M059J (cell line): ENCODE measurements around the gene ZNF630. TPM values are rescaled to one million over a fixed set of nuclear protein-coding genes. Genes with fewer than 3 reads are reported as not detected.
"Not testable (repeated sequence)": the region's sequence is repeated elsewhere in the genome, so short reads cannot be mapped to it uniquely, and the experiment has no call there.

Experiments
- DNase-seq: peaks from one replicate; pipeline ENCODE4 v3.0.0-alpha.2; 2012; ENCODE audit warnings: low read depth
- total RNA-seq: library from RNA; depleted of rRNA; stranded (reverse); fragments of >200 nt; shearing (Covaris generic); gene quantifications from 2 replicates; pipeline ENCODE4 v1.2.3, GENCODE V29; 2014; rRNA removed

ZNF630 gene
- 3.0 and 3.2 TPM in 2 replicates for total RNA-seq

DNA sequence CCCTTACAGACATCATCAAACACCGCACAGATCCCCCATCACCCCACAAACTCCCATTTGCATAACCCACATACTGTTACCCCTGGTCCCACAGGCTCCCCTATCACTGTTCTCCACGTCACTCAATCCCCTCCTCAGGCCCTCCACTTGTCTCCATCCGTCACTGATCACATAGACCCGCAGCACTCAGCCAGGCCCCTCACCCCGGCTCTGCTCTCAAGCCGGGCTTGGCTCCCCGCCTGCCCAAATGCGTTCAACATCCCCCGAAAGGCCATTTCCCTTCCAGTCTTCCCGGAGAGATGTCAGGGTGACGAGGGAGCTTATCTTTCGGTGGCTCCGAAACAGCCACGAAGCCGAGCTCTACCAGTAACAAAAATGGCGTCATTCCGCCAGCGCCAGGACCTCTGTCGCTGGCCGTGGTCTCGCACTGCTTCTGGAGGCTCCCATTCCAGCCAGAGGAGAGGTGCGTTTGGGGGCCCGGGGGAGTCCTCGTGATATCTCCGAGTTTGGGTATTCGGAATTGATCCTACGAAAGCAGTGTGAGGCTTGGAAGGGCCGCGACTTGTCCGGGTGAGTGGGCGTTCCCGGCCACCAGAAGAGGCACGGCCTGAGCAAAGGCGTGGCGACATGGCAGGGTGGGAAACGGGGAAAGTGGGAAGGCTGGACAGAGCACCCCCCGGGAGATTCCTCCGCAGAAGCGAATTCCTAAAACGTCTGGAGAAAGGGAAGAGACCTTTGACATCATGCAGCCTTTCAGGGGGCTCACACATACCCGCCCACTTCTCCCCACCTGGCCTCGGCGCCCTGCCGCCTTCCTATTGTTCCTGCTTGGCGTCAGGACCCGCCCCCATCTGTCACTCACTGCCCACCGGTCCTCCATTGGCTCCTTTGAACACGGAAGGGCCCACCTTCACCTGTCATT lies at the start of gene ZNF630:
Gene ZNF630, minus strand, starts transcription at position 577 of the 922 bp plus-strand sequence. CDS start 4,754 bp downstream, outside the sequence.
- peak; percentile 75 for DNase-seq

DNA sequence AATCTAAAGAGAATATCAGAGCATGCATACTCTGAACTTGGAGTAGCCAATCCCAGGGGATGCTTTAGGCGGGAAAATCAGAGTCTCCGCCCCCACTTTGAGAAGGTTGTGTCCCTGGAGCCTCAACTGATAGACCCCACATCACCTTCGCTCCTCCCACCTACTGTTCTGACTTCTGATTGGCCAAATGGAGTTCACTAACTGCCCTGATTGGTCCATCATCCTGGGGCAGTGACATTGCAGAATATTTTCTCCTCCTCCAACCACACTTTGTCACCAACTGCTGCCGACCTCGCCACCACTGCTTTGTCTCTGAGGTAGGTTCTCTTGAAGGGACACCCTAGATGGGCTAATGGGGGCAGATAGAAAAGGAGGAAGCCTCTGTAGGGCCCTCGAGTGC lies 36.3 kb upstream of the ZNF630 start:
- DNase-seq = peak; percentile 13

DNA sequence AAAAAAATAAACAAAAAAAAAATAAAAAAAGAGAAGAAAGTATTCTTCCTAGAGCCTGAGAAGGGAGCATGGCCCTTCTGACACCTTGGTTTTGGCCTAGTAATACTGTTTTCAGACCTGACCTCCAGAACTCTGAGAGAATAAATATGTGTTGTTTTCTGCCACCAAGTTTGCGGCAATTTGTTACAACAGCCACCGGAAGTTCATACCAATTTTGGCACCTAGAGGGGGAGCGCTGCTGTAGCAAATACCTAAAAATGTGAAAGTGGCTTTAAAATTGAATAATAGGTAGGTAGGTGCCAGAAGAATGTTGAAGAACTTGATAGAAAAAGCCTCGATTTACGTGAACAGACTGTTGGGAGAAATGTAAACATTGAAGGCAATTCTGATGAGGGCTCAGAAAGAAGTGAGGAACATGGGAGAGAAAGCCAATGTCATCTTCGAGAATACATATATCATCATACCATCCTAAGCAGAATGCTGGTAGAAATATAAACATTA lies 31.5 kb upstream of the ZNF630 start:
- DNase-seq = no peak

DNA sequence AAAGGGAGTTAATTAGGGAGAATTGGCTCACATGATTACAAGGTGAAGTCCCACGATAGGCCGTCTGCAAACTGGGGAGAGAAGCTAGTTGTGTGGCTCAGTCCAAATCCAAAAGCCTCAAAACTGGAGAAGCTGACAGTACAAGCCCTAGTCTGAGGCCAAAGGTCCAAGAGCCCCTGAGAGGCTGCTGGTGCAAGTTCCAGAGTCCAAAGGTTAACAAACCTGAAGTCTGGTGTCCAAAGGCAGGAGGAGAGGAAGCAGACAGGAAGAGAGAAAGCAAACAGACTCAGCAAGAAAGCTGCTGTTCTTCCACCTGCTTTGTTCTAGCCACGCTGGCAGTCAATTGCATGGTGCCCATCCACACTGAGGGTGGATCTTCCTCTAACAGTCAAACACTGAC lies 30.0 kb upstream of the ZNF630 start:
- DNase-seq = no peak

DNA sequence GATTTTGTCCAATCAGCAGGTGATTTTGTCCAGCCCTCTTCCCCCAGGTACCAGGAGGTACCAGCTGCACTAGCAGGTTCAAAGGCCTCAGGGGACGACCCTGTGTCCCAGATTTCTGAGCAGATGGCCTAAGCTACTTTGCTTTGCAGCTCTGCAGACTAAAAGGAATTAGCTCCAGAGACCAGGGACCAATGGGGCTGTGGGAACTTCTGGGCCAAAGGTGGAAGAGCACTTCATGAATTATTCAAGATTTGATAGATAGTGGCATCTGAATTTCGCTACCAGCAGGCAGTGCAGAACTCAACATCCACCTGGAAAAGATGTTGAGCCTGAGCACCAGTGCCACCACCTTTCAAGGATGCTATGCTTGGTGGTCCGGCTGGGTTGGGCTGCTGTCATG lies 21.1 kb upstream of the ZNF630 start:
- not testable (repeated sequence) for DNase-seq

DNA sequence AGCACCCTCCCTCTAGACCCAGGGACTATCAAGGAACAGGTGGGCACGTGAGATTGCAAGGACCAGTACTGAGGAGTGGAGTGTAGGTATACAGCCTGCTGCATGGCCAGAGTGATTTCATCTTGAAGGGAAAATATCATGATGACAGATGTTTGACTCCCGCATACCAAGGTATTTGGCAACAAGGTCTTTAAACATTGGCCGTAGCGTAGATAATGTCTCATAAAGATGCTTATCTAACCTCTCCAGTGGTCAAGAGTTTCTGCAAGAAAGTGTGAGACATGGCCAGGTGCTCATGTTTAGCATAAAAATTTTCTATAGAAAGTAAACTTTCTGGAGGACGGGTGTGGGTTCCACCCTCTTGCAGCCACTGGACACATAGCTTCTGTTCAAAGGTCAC lies 18.7 kb upstream of the ZNF630 start:
- DNase-seq = peak; percentile 35

DNA sequence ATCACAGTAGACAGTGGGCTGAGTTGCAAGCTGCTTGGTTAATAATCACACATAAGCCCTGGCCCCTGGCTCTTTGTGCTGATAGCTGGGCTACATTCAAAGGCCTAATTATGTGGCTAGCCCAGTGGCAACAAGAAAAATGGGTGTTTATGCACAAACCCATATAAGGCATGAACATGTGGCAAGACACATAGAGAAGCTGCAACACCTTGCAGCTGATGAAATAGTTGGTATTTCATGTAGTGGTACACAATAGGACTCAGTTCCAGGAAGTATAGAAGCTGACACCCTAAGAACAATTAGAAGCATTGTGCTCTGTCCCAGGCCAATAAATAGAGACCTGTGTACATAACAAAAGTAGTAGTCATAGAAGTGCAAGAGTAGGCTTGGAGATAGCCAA lies 14.6 kb upstream of the ZNF630 start:
- DNase-seq = no peak

DNA sequence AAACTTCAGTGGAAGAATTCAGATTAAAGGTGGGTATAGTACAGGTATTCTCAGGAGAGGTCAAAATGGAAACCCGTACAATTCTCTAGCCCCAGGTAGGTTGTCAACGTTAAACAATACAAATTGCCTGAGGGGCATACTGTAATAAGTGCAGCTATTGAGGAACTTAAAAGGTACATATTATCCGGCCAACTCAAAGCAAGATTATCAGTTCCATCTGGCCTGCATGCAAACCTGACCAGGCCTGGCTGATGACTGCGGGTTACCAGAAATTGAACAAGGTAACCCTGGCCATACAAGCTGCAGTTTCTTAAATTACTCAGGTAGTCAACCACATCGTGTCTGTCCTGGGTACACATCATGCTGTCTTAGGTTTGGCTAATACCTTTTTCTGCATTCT lies 12.3 kb upstream of the ZNF630 start:
- DNase-seq = no peak

DNA sequence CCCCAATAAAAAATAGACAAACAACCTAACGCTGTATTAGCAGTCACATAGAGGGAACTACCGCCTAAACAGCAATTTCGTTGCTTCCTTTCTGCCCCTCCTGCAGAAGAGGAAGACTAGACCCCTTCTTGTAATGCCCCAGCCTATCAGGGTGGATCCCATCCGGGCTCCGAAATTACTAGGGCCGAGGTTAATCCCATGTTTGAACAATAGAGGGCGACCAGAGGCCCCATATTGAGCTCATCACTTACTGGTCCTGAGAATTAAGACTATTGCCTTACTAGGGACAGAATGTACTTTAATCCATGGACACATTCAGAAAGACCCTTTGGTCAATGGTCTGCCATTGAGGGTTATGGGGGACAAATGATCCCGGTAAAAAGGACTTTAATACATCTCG lies 11.8 kb upstream of the ZNF630 start:
- DNase-seq = peak; percentile 53

DNA sequence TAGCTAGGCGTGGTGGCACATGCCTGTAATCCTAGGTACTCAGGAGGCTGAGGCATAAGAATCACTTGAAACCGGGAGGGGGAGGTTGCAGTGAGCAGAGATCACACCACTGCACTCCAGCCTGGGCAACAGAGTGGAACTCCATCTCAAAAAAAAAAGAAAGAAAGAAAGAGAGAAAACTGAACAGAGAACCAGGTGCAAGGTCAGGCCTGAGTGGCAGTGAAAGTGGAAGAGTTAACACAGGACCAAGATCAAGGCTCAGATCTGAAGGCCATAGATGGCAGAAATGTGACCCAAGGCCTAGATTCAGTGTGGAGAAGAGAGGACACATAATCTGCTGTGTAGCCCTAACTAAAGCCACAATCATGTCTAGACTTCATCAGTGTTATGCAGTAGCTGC lies 4.9 kb upstream of the ZNF630 start:
- no peak for DNase-seq

DNA sequence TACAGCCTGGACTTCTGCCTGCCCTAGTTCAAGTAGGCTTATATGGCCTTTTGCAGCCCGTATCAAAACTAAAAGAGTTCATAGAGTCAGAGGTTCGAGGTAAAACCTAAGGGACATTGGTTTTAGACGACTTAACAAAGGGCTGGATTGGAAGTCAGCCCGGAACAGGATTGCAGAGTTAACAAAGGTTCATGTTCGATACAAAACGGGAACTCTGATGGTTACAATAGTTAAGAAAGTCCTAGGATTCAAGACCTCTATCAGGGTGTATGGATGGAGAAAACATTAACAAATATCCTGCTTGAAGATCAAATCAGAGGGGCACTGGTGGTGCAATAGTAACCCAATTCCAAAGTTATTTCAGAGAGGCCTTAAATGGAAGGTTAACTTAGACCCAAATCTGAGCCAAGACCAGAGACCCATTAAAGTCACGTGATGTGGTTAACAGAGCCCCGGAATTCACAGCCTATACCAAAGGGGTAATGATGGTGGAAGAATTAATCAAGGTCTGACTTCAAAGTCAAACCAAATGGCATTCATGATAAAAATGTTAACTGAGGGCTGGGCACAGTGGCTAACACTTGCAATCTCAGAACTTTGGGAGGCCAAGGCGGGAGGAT lies 656 bp upstream of the ZNF630 start:
- no peak for DNase-seq

DNA sequence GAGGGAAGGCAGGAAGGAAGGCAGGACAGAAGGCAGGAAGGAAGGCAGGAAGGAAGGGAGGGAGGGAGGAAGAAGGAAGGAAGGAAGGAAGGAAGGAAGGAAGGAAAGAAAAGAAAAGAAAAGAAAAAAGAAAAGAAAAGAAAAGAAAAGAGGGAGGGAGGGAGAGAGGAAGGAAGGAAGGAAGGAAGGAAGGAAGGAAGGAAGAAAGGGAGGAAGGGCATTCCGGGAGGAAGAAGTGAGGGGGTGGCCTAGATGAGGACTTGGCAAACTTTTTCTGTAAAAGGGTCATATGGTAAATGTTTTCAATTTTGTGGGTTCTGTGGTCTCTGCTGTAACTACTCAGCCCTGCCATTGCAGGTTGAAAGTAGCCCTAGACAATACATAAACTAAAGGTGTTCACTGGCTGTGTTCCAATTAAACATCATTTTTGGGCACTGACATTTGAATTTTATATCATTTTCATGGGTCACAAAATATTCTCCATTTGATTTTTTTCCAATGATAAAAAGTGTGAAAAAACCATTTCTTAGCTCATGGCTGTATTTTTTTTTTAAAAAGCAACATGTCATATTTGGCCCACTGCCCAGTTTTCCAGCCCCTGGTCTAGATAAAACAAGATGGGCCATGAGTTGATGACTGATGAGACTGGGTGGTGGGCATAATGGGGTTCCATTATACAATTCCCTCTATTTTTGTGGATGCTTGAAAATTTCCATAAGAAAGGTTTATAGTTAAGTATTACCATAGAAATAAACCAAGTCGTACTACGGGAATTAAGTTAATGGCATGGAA lies 3.1 kb downstream of the ZNF630 start:
- peak; percentile 7 for DNase-seq

DNA sequence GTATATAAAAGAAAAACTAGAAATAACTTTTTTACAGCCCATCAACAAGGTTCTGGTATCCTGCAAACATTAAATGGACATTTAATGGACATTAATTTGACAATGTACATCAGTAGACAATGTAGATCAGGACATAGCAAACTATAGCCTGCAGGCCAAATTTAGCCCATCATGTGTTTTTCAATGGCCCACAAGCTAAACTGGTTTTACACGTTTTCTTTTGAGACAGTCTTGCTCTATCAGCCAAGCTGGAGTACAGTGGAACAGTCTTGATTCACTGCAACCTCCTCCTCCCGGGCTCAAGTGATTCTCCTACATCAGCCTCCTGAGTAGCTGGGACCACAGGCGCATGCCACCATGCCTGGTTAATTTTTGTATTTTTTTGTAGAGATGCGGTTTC lies 7.2 kb downstream of the ZNF630 start:
- DNase-seq = no peak

DNA sequence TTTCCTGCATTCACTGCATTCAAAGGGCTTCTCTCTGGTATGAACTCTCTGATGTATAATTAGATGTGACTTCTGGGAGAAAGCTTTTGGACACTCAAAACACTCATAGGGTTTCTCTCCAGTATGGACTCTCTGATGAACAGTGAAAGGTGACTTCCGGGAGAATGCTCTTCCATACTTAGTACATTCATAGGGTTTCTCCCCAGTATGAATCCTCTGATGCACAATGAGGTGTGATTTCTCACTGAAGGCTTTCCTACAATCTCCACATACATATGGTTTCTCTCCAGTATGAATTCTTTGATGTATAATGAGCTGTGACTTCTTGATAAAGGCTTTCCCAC lies 12.2 kb downstream of the ZNF630 start:
- no peak for DNase-seq

DNA sequence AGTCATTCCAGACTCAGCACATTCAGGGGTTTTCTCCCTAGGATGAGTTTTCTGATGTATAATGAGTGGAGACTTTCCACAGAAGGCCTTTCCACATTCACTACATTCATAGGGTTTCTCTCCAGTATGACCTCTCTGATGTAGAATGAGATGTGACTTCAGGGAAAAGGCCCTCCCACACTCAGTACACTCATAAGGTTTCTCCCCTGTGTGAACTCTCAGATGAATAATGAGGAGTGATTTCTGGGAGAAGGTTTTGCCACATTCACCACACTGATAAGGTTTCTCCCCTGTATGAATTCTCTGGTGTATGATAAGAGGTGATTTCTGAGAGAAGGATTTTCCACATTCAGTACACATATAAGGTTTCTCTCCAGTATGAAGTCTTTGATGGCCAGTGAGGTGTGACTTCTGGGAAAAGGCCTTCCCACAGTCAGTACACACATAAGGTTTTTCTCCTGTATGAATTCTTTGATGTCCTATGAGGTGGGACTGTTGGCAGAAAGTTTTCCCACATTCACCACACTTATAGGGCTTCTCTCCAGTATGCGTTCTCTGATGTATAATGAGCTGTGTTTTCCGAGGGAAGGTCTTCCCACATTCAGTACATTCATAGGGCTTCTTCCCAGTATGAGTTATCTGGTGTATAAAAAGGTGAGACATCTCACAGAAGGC lies 12.7 kb downstream of the ZNF630 start:
- no peak for DNase-seq

DNA sequence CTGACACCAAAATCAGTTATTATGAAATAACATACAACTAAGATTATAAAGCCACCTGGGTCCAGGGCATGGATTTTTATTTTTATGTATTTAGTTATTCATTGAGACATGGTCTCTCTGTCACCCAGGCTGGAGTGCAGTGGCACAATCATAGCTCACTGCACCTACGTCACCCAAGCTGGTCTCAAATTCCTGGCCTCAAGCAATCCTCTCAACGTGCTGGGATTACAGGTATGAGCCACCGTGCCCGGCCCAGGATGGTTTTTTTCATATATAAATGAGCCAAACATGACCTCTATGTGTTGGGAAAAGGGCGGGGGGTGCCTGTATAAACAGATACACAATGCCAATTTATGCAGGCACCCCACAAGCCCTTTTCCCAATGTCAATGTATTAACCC lies 24.6 kb downstream of the ZNF630 start:
- no peak for DNase-seq

DNA sequence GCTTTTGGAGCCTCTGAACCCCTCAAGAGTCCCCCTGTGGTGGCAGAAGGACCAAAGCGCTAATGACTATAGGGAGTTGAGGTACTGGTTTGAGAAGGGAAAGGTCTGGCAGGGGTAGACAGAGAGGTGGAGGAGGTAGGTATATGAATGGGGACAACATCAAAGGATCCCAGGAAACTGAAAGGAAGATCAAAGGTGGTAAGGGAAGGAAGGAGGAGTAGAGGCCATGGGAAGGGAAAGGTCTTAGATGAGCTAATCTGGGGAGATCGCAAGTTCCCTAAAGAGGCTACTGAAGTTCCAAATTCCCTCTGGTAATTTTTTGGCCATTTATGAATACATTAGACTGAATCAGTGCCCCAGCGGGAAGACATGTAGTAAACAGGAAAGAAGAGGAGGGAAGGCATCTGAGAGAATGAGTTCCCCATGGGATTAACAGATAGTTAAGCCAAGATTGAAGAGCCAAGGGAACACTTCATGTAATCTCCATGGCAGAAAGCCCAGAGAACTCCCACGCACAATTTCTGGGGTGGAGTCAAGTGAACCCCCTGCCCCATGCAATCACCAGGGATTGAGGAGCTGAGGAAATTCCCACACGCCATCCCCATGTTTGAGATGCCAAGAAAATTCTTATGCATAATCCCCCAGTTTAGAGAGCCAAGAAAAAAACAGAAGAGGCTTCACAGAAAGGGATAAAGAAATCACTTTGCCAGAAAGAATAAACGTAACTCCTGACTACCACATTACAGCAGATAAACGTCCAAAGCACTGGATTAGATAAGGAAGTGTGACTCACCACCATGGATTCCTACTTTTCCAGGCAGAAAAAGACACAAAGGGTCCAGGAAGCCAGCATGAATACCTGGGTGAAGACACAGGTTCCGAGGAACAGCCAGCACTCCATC lies 25.8 kb downstream of the ZNF630 start:
- DNase-seq = peak; percentile 79

DNA sequence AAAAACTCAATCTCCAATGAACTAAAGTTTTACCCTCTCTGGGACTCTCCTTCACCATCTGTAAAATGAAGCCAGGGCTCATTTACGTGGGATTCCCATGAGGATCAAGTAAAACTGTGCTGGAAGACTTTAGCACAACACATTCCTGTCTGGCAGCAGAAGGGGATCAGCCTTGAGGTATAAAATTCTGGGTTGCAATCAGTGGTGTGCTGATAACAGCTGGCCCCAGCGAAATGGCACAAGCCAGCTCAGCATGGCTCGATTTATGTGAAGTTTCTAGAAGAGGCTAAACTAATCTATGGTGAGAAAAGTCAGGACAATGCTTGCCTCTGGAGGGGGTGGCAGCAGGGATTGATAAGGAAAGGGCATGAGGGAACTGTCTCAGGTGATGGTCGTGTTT lies 28.4 kb downstream of the ZNF630 start:
- no peak for DNase-seq

DNA sequence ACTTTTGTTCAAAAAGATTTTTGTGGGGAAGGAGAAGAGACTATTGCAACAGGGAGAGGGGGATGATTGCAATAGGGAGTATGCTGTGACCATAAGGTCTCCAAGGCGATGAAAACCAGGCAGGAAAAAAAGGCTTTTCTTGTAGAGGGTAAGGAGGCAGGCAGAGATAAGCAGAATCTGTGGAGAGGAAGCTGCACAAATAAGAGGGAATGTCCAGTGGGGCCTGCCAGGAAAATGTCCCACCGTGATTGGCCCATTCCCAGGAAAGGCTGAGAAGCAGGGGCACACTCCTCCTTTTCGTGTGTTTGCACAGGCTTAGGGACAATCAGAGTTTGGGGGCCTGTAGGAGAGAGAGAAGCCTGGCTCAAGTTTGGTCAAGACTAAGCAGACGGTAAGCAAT lies 35.5 kb downstream of the ZNF630 start:
- no peak for DNase-seq

DNA sequence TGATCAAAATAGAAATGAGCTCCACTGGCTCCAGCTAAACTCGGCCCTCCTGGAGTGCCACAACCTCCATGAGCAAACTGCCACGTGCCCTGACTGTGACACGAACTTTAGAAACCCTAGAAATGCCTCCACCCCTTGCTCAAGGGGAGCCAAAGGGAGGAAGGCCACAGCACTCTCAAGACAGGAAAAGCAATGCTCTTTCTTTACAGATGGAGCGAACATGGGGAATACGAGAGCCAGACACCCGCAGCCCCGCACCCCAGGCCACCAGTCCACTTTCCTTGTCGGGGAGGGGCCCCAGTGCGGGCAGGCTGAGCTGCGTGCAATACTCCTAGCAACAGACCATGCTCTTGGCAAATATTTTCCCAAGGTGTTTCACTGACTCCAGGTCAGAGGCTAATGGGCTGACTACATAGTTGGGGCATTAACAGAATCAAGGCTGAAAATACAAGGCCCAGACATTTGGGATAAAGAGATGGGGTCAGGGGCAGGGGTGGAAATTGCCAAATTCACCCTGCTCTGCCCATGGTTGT lies 40.7 kb downstream of the ZNF630 start:
- not testable (repeated sequence) for DNase-seq
